GM10266 (cell line): ENCODE results near the gene ARHGEF6.

Experiments
- DNase-seq: peaks from one replicate; pipeline ENCODE4 v3.0.0; 2012; ENCODE audit errors: extremely low spot score
- TF ChIP-seq, protein P1 (sequence below): IDR thresholded peaks from 2 replicates; pipeline ENCODE4 v1.5.1; 2012; ENCODE audit warnings: mild to moderate bottlenecking, low read depth; ENCODE audit not compliant: control insufficient read depth, insufficient read depth; ENCODE audit errors: missing control alignments

ARHGEF6 gene

DNA sequence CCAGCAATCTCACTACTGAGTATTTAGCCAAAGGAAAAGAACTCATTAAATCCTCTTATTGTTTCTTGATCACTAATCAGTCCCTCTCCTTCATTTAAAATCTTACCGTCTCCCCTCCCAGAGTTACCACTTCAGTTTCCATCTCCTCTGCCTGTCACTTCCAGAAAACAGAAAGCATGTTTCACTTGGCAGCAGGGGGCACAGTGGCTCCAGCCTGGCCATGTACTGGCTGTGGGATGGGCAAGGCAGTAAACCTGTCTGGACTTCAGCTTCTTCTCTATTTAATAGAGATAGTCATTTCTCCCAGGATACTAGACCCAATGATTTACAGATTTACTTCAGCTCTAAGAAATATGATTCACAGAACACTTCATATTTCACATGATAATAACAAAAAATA is 69.6 kb downstream of the ARHGEF6 start:
- TF ChIP-seq, protein P1, sequence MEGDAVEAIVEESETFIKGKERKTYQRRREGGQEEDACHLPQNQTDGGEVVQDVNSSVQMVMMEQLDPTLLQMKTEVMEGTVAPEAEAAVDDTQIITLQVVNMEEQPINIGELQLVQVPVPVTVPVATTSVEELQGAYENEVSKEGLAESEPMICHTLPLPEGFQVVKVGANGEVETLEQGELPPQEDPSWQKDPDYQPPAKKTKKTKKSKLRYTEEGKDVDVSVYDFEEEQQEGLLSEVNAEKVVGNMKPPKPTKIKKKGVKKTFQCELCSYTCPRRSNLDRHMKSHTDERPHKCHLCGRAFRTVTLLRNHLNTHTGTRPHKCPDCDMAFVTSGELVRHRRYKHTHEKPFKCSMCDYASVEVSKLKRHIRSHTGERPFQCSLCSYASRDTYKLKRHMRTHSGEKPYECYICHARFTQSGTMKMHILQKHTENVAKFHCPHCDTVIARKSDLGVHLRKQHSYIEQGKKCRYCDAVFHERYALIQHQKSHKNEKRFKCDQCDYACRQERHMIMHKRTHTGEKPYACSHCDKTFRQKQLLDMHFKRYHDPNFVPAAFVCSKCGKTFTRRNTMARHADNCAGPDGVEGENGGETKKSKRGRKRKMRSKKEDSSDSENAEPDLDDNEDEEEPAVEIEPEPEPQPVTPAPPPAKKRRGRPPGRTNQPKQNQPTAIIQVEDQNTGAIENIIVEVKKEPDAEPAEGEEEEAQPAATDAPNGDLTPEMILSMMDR, result peak; percentile 45
- no peak for DNase-seq

DNA sequence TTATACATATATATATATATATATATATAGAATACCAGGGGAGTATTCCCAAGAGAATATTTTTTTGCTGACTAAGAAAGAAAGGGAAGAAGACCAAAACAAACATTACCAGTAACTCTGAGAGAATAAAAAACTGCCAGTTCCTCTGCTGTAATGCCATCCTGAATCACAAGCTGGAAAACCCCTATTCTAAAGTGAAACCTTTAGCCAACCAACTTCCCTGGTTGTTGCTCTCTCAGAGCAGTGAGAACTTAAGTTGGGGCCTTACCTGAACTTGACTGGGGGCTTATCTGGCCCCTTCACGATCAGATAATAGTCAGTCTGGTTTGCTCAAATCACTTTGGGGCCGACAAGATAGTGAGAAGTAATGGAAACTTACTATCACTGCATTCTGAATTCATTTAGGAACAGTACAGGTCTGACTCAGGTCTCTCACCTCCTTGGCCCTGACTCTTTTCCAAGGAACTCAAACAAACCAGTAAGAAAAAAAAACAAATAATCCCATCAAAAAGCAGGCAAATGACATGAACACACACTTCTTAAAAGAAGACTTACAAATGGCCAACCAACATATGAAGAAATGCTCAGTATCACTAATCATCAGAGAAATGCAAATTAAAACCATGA is 70.3 kb downstream of the ARHGEF6 start:
- DNase-seq, result peak; percentile 3
- TF ChIP-seq, protein P1, result no peak

DNA sequence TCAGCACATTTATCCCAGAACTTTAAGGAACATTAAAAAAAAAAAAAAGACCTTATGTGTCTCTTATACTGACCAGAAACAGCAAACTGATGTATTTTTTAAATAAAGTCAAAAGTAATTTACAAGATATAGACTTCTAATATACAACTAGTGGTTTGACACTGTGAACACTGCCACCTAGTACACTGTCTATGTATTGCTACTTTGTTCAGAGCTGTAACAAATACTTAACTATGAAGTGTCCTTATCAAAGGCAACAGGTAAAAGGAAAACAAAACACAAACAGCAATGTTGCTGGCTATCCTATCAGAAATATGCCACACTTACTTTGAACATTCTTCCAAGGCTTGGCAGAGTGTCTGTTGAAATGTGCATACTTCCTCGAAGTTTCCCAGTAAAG is 72.4 kb downstream of the ARHGEF6 start:
- DNase-seq, result no peak
- TF ChIP-seq, protein P1, result no peak

DNA sequence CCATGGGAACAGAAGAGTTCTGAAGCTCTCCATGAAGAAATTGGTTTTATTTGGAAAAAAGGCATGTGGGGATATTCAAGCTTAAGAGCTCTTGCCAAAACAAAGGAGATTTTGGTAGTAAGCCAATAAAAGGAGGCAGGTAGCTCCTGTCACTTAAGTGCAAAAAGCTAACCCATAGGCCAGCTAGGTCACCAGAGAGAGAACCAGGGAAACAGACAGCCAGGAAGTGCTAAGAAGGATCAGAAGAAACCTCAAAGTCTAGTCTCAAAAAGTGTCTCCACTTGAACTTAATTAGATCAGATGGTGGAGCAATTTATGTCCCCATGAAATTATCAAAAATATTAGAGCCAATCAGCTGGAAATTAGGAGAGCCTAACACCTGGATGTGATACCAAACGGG is 83.6 kb downstream of the ARHGEF6 start:
- DNase-seq, result no peak
- TF ChIP-seq, protein P1, result no peak

DNA sequence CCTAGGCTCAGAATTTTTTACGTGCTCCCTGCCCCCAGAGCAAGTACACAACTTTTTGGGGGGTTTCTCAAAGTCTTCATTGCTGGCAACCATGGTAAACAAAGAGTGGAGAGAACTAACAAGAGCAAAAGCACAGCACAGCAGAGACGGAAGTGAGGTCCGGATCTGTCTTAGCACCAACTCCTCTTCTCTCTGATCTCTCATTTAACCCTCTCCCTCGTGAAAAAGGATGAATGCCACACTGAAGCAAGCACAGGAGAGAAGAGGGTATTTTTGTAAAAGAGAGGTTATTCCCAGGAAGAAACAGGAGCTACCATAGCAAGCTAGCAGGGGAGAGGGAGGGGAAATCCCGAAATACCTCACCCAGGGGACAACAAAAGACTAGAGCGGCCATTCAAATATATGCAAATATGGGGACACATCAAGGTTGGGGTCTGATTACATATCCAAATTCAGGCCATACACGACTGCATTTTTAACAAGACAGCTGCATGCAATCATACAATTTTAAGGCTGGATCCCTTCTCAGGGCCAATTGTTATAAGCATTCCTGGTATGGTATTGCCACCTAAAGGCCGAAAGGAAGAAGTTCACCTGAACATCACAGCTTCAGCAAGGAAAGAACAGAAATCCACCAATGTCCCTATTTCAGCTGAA is 86.2 kb downstream of the ARHGEF6 start:
- TF ChIP-seq, protein P1, result peak; percentile 56
- peak; percentile 20 for DNase-seq

DNA sequence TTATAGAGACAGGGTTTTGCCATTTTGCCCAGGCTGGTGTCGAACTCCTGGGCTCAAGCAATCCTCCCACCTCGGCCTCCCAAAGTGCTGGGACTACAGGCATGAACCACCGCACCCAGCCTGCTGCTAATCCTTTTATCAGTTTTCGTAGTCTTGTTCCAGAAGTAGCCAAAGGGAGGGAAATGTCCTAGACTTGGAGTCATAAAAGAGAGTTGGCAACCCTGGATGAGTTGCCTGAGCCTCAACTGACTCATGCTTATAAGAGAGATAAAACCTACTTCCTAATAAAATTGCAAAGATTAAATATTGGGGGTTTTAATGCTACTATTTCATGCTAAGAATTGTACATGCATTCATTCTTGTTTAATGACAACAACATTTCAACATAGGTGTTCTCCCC is 88.5 kb downstream of the ARHGEF6 start:
- no peak for DNase-seq
- TF ChIP-seq, protein P1, result no peak
